Measurements from ENCODE around the gene TXNL4A.

- TF ChIP-seq EZH2phosphoT487 (IDR thresholded peaks at IDR 0.05; ENCODE audit: low read depth, severe bottlenecking, unreplicated experiment) = no peak
- TF ChIP-seq CTCF (IDR thresholded peaks at IDR 0.05; ENCODE audit: poor library complexity) = peak; percentile 17
These were observed 34.8 kb upstream of the TXNL4A start for GRCh38 chr18:80023173-80023572.

All from hepatocyte (in vitro differentiated cells).